Measurements from ENCODE around the gene INTS7. TPM values are rescaled to one million over a fixed set of nuclear protein-coding genes. Genes with fewer than 3 reads are reported as not detected.
A peak's percentile ranks its signal among the peaks of the same experiment; 100 is the strongest.
"Not testable (repeated sequence)": the region's sequence is repeated elsewhere in the genome, so short reads cannot be mapped to it uniquely, and the experiment has no call there.

INTS7 gene
- total RNA-seq, 1 experiment from 2014 or later = 25.3 TPM

GRCh38 chr1:212035835-212036605 is 663 bp upstream of the INTS7 start:
- POLR2A ChIA-PET (ENCODE audit: unreplicated experiment) = interaction anchor here (0.5 to 1.2 kb wide), 7 partner anchors 23 to 750 kb away, joined by 3 to 7 read pairs (median 5); no protein-coding TSS in a partner anchor
- peak overlapping the region; percentile 94 for H2AFZ ChIP-seq (ENCODE audit: low read length)
- H3F3A ChIP-seq (ENCODE audit: low read length, unreplicated experiment) = peaks cover 6% of the 10 kb centered on the region
- H3K9me3 ChIP-seq (ENCODE audit: low read length) = no peaks in the 10 kb centered on the region
- peak overlapping the region; percentile 80 for H3K4me2 ChIP-seq (ENCODE audit: low read length)
- intact Hi-C loops (cut with micrococcal nuclease) = loop anchor here (1.0 to 5.0 kb wide), 7 partner anchors 24 to 397 kb away; partner anchors contain the start of gene NENF
- CTCF ChIA-PET = interaction anchor here (0.5 to 2.1 kb wide), 26 partner anchors 12 to 434 kb away, joined by 3 to 32 read pairs (median 5); partner anchors contain the start of gene NENF
- H4K20me1 ChIP-seq (ENCODE audit: low read length) = peaks cover 71% of the 10 kb centered on the region
- H3K9ac ChIP-seq (ENCODE audit: low read length) = peak overlapping the region; percentile 90
- peak overlapping the region; percentile 88 for H3K4me3 ChIP-seq (ENCODE audit: low read length)
- DNase-seq (no peak), ATAC-seq (peak; percentile 7)
- H3K4me1 ChIP-seq (ENCODE audit: insufficient read depth, low read length) = peaks cover 61% of the 10 kb centered on the region
- H3K27ac ChIP-seq (ENCODE audit: low read length) = peak overlapping the region; percentile 38
- BruUV-seq (replicated peaks) = TSS peak; percentile 70
- TF ChIP-seq EZH2 (IDR thresholded peaks at IDR 0.05; ENCODE audit: low read length, unreplicated experiment) = no peak
- no peak for TF ChIP-seq EZH2phosphoT487 (IDR thresholded peaks at IDR 0.05; ENCODE audit: borderline replicate concordance, low read length)
- peaks cover 91% of the 10 kb centered on the region for H3K79me2 ChIP-seq (ENCODE audit: low read length)
- H3K9me2 ChIP-seq (replicated peaks; ENCODE audit: low read length) = no peaks in the 10 kb centered on the region
- no peaks in the 10 kb centered on the region for H3K27me3 ChIP-seq (ENCODE audit: low read length)
- peaks cover 13% of the 10 kb centered on the region; the same call in 1 of the 2 replicates for H3K36me3 ChIP-seq (ENCODE audit: low read depth, low read length)

GRCh38 chr1:212034516-212035122 is 738 bp downstream of the INTS7 start:
- ChIA-PET POLR2A (ENCODE audit: unreplicated experiment) (interaction anchor here (1.2 kb wide), 1 partner anchor 21 kb away, joined by 5 read pairs; no protein-coding TSS in a partner anchor), CTCF (interaction anchor here (0.5 to 2.1 kb wide), 13 partner anchors 16 to 423 kb away, joined by 3 to 32 read pairs (median 6); no protein-coding TSS in a partner anchor)
- peak overlapping the region; percentile 89; the same call in 1 of the 2 replicates for H2AFZ ChIP-seq (ENCODE audit: low read length)
- no peaks in the 10 kb centered on the region for H3K9me2 ChIP-seq (replicated peaks; ENCODE audit: low read length)
- peaks cover 62% of the 10 kb centered on the region for H3K4me1 ChIP-seq (ENCODE audit: insufficient read depth, low read length)
- peak overlapping the region; percentile 88 for H3K4me3 ChIP-seq (ENCODE audit: low read length)
- no peaks in the 10 kb centered on the region for H3K9me3 ChIP-seq (ENCODE audit: low read length)
- peak overlapping the region; percentile 80 for H3K4me2 ChIP-seq (ENCODE audit: low read length)
- peak overlapping the region; percentile 90 for H3K9ac ChIP-seq (ENCODE audit: low read length)
- peaks cover 15% of the 10 kb centered on the region for H3F3A ChIP-seq (ENCODE audit: low read length, unreplicated experiment)
- H3K27ac ChIP-seq (ENCODE audit: low read length) = peak overlapping the region; percentile 80
- H3K27me3 ChIP-seq (ENCODE audit: low read length) = no peaks in the 10 kb centered on the region
- BruUV-seq (replicated peaks) = no TSS peak
- intact Hi-C loops (cut with micrococcal nuclease) = loop anchor here (1.0 to 5.0 kb wide), 7 partner anchors 22 to 398 kb away; partner anchors contain the start of gene NENF
- peaks cover 85% of the 10 kb centered on the region for H3K79me2 ChIP-seq (ENCODE audit: low read length)
- H4K20me1 ChIP-seq (ENCODE audit: low read length) = peaks cover 70% of the 10 kb centered on the region
- DNase-seq = no peak
- TF ChIP-seq EZH2 (IDR thresholded peaks at IDR 0.05; ENCODE audit: low read length, unreplicated experiment) (no peak), CTCF (conservative IDR thresholded peaks at IDR 0.05; ENCODE audit: low read depth, low read length) (no peak), EZH2phosphoT487 (IDR thresholded peaks at IDR 0.05; ENCODE audit: borderline replicate concordance, low read length) (no peak)
- peak; percentile 16 for ATAC-seq
- H3K36me3 ChIP-seq (ENCODE audit: low read depth, low read length) = peaks cover 13% of the 10 kb centered on the region; the same call in 1 of the 2 replicates

GRCh38 chr1:212030936-212031528 is 4.3 kb downstream of the INTS7 start:
- Histone ChIP-seq H3K79me2 (ENCODE audit: low read length) (peaks cover 85% of the 10 kb centered on the region), H4K20me1 (ENCODE audit: low read length) (peaks cover 74% of the 10 kb centered on the region), H2AFZ (ENCODE audit: low read length) (no peak overlapping the region), H3K9me2 (replicated peaks; ENCODE audit: low read length) (no peaks in the 10 kb centered on the region), H3K4me1 (ENCODE audit: insufficient read depth, low read length) (peaks cover 37% of the 10 kb centered on the region), H3K27ac (ENCODE audit: low read length) (peak overlapping the region; percentile 91), H3K4me3 (ENCODE audit: low read length) (peak overlapping the region; percentile 21; the same call in 1 of the 2 replicates), H3K36me3 (ENCODE audit: low read depth, low read length) (no peaks in the 10 kb centered on the region), H3K27me3 (ENCODE audit: low read length) (no peaks in the 10 kb centered on the region), H3K9ac (ENCODE audit: low read length) (peak overlapping the region; percentile 51), H3K4me2 (ENCODE audit: low read length) (peak overlapping the region; percentile 68), H3F3A (ENCODE audit: low read length, unreplicated experiment) (peaks cover 15% of the 10 kb centered on the region), H3K9me3 (ENCODE audit: low read length) (no peaks in the 10 kb centered on the region)
- TF ChIP-seq EZH2 (IDR thresholded peaks at IDR 0.05; ENCODE audit: low read length, unreplicated experiment) = no peak
- BruUV-seq (replicated peaks) = no TSS peak
- DNase-seq (peak; percentile 88), ATAC-seq (peak; percentile 32)
- intact Hi-C loops (cut with micrococcal nuclease) = loop anchor here (1.0 kb wide), 1 partner anchor 351 kb away; no protein-coding TSS in a partner anchor
- ChIA-PET POLR2A (ENCODE audit: unreplicated experiment) (no interaction called here), CTCF (interaction anchor here (1.4 kb wide), 1 partner anchor 350 kb away, joined by 9 read pairs; no protein-coding TSS in a partner anchor)

- CTCF ChIA-PET; H3K36me3 ChIP-seq (ENCODE audit: low read depth, low read length); ATAC-seq; BruUV-seq (replicated peaks); H3K4me3 ChIP-seq (ENCODE audit: low read length); H3K9me2 ChIP-seq (replicated peaks; ENCODE audit: low read length); H3K27me3 ChIP-seq (ENCODE audit: low read length); H3K9ac ChIP-seq (ENCODE audit: low read length); H3K9me3 ChIP-seq (ENCODE audit: low read length); H3K4me2 ChIP-seq (ENCODE audit: low read length); H3K27ac ChIP-seq (ENCODE audit: low read length); H2AFZ ChIP-seq (ENCODE audit: low read length); intact Hi-C loops (cut with micrococcal nuclease); DNase-seq: not testable (repeated sequence)
- peaks cover 59% of the 10 kb centered on the region for H4K20me1 ChIP-seq (ENCODE audit: low read length)
- H3F3A ChIP-seq (ENCODE audit: low read length, unreplicated experiment) = peaks cover 15% of the 10 kb centered on the region
- peaks cover 28% of the 10 kb centered on the region for H3K4me1 ChIP-seq (ENCODE audit: insufficient read depth, low read length)
- peaks cover 92% of the 10 kb centered on the region for H3K79me2 ChIP-seq (ENCODE audit: low read length)
- POLR2A ChIA-PET (ENCODE audit: unreplicated experiment) = interaction anchor here (0.6 kb wide), 1 partner anchor 44 kb away, joined by 3 read pairs; no protein-coding TSS in a partner anchor
These were observed 7.6 kb downstream of the INTS7 start for GRCh38 chr1:212027727-212028126.
